GM08714 (cell line): ENCODE data around the gene RALGPS1.
"Not testable (repeated sequence)": the region's sequence is repeated elsewhere in the genome, so short reads cannot be mapped to it uniquely, and the experiment has no call there.

Experiments
- H3K4me3 ChIP-seq: fragments of 200-500 bp; sonication (Bioruptor generic); 2 replicates; pipeline ENCODE4 v1.5.1; 2014; ENCODE audit warnings: mild to moderate bottlenecking, low read length, inconsistent platforms
- ZNF274 ChIP-seq: IDR thresholded peaks from 2 replicates; pipeline ENCODE4 v1.6.1; 2012; ENCODE audit warnings: mild to moderate bottlenecking, low read depth, low read length

The RALGPS1 gene

DNA sequence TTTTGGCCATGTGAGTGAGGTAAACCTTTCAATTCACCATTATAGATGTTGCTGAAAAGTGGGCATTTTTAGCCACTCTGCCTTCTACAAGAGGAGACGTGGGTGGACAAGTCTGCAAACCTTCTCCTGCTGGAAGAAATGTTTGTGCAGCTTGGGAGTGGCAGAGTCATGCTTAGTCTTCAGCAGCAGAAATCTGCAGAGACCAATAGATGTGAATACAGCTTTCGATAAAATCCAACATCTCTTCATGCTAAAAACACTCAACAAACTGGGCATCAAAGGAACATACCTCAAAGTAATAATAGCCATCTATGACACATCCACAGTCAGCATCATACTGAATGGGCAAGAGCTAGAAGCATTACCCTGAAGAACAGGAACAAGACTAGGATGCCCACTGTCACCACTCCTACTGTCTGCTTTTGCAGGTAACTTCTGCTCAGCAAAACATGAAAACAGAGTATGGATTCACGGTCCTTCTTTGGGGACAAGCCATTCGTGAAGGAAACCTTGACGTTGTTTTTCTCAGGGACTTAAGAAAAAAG is 91.3 kb downstream of the RALGPS1 start:
- no peak for TF ChIP-seq ZNF274
- H3K4me3 ChIP-seq: peak overlapping the region; percentile 42; the same call in 1 of the 2 replicates

GRCh38 chr9:127007638-127008037 is 93.1 kb downstream of the RALGPS1 start:
- no peak for TF ChIP-seq ZNF274

DNA sequence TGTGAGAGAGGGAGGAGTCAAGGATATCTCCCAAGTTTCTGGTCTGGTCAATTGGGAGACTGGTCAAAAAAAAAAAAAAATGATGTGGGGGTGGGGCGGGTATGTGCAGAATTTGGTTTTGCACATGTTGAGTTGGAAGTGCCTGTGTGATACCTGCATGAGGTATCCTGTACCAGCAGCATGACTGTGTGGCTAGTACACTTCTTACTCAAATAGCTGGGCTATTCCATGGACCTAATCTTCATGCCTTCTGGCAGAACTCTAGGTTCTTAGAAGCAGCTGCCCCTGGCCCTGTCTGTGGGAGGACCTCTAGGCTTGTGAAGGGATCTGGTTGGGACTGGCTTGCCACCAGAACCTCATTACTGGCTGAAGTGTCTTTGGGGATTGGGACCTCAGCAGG is 93.5 kb downstream of the RALGPS1 start:
- no peak for TF ChIP-seq ZNF274
- H3K4me3 ChIP-seq: no peak overlapping the region

More at GRCh38 chr9:127007638-127008037, 93.1 kb downstream of the RALGPS1 start:
- H3K4me3 ChIP-seq: no peak overlapping the region

- TF ChIP-seq ZNF274: no peak
- no peak overlapping the region for H3K4me3 ChIP-seq
Observed at GRCh38 chr9:127011772-127012171, 97.2 kb downstream of the RALGPS1 start.

GRCh38 chr9:127012250-127012649 is 97.7 kb downstream of the RALGPS1 start:
- TF ChIP-seq ZNF274: no peak

GRCh38 chr9:127013597-127013996 is 99.0 kb downstream of the RALGPS1 start:
- TF ChIP-seq ZNF274: no peak
- no peak overlapping the region for H3K4me3 ChIP-seq

More at GRCh38 chr9:127012250-127012649, 97.7 kb downstream of the RALGPS1 start:
- no peak overlapping the region for H3K4me3 ChIP-seq

DNA sequence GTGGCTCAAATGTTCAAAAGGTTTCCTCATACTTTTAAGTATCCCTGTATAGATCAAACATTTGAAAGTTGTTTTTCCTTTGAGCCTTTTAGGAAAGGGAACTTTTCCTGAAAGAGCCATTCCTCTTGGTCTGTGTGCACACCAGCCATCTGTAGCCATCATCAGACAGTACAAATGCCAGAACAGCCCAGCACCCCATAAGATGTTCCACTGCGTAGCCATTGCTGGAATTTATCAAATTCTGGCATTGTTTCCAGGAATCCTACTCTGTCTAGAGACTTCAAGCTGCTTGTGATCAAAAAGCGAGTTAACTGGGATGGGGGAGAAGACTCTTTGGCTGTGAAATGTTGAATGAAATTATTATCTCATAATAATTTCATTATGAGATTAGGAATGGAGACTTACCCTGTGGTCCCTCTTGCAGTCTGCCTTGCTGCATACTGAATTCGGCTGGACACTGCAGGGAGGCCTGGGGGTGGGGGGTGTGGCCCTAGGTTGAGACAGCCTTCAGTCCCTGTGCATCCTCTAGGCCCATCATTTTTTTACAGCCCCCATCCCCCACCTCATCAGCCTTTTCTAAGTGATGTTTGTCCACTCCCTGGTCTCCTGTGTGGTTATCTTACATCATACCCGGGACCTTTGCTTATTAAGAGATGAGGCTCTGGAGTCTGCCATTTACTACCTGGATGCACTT is 99.8 kb downstream of the RALGPS1 start:
- H3K4me3 ChIP-seq: no peak overlapping the region
- no peak for TF ChIP-seq ZNF274

DNA sequence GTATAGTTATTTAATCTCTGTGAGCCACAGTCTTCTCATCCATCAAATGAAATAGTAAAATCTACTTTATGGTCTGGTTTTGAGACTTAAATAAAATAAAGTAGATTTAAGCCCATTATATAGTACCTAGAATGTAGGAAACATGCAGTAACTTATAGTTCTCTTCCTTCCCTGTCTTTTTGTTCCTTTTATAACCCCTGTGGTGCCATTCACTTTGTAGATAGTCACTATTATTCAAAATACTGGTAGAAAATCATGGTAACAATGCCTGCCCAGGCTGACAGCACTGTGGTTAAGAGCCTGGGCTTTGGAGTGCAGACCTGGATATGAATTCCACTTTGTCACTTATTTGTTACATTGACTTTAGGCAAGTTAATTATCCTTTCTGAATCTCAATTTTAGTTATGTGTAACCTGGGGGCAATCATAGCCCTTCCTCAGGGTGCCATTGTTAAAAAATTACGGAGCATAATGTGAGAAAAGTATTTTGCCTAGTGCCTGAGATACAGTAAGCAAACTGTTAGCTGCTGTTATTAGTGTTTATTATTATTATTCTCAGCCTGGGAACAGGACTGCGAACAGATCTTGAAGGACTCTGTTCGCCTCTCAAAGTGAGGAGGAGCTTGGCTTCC is 100.4 kb downstream of the RALGPS1 start:
- no peak for TF ChIP-seq ZNF274
- H3K4me3 ChIP-seq: no peak overlapping the region

DNA sequence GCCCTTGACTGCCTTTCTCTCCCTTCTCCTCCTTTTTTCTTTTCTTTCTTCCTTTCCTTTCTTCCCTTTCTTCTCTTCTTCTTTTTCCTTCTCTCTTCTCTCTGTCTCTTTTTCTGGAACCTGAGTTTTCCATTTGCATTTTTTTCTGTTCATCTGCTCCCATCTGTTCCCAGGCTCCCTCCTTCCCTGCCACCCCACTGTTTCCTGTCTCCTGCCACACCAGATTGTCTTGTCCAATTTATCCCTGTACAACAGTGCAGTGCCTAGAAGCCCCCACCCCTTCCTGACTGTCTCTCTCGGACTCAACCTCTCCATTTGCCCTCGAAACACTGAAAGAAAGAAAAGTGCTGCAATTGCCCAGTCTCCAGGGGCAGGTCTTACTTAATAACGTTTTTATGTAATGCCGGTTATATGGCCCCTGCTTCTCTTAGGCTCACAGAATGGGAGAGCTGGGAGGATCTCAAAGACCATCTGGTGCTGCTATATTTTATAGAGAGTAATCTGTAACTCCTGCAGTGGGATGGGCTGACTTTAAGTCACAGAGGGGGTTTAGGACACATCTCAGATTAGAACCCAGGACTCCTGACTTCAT is 101.4 kb downstream of the RALGPS1 start:
- TF ChIP-seq ZNF274: no peak
- no peak overlapping the region for H3K4me3 ChIP-seq

DNA sequence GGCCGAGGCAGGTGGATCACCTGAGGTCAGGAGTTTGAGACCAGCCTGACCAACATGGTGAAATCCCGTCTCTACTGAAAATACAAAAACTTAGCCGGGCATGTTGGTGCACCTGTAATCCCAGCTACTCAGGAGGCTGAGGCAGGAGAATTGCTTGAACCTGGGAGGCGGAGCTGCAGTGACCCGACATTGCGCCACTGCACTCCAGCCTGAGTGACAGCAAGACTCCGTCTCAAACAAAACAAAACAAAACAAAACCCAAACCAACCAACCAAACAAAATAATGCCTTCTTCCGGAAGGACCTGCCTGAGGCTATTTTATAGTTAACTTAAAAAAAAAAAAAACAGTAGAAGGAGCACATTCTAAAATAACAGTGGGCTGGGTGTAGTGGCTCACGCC is 103.4 kb downstream of the RALGPS1 start:
- H3K4me3 ChIP-seq: not testable (repeated sequence)

DNA sequence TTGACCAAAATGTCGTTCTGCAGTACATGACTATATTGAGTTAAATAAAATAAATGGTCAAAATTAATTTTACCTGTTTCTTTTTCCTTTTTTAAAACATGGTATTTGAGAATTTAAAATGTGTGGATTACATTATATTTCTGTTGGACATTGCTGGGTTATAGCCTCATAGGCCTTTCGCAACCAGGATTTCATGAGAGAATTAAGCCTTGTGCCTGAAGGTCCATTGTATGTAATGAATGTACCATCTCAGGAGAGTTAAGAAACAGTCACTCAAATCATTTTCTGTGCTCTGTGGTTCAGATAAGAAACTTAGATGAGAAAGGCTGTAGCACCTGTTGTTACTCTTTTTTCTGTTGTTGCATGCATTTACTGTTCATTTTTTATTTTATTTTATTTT is 104.4 kb downstream of the RALGPS1 start:
- TF ChIP-seq ZNF274: no peak
- H3K4me3 ChIP-seq: no peak overlapping the region

- TF ChIP-seq ZNF274: no peak
Observed at GRCh38 chr9:127020036-127020801, 105.6 kb downstream of the RALGPS1 start.

DNA sequence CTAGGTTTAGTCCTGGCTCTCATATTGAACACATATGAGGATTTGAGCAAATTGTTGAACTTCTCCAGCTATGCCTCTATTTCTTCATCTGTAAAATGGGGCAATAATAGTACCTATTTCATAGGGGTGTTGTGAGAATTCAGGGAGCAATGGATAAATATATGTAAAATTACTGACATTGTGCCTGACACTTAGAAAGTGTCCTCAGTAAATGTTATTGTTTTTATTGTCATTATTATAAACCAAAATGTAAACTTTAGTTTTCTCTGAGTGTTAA is 106.2 kb downstream of the RALGPS1 start:
- H3K4me3 ChIP-seq: no peak overlapping the region
- no peak for TF ChIP-seq ZNF274

More at GRCh38 chr9:127020036-127020801, 105.6 kb downstream of the RALGPS1 start:
- H3K4me3 ChIP-seq: no peak overlapping the region

DNA sequence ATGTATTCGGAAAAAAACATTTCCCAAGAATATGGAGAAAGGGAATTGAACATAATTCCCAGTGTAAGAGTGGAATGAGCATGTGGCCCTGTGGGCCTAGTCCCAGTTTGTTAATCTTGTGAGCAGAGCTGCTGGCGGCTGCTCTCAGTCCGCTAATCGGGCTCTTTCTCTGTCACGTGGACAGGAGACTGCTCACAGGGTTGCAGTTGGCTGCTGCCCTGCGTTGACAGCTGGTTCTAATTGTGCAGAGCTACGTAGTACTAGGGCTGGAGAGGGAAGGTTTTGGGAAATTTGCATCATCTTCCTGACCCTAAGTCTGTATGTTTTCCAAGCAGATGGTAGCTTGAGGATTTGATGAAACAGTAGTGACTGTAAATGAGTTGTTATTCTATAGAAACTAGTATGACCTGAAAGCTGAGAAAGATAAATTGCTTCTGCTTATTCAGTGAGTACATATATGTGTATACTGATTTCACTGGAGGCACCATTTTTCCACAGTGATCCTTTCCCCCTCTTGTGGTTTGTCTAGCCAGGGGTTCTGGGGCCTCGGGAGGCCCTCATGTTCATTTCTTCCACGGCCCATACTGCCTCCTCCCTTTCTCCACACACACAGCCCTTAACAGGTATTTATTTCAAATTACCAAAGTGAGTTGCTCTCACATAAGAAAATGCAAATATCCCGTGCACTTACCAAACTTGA is 107.2 kb downstream of the RALGPS1 start:
- no peak overlapping the region for H3K4me3 ChIP-seq
- TF ChIP-seq ZNF274: no peak
